ENCODE measurements around the gene CCDC73.

- TF ChIP-seq CTCF (IDR thresholded peaks at IDR 0.05 in 4 of 5, conservative IDR thresholded peaks at IDR 0.05 in 1 of 5) (no peak), POLR2A (IDR thresholded peaks at IDR 0.05) (no peak)
Measured at GRCh38 chr11:32706985-32707741, 87.3 kb downstream of the CCDC73 start.
